Heart right ventricle (tissue), 16 donors: ENCODE measurements around the gene TMEM184A. TPM values are rescaled to one million over a fixed set of nuclear protein-coding genes. Genes with fewer than 3 reads are reported as not detected.
A peak's percentile ranks its signal among the peaks of the same experiment; 100 is the strongest.

ENCODE experiments used
- ATAC-seq, 8 donors: fragments of 200-7000 bp; cut with Tn5 transposase; one replicate each; pipeline ENCODE4 v1.9.1; 2020; ENCODE audit warnings: mild to moderate bottlenecking in 8 of 8, moderate library complexity in 8 of 8, moderate number of reproducible peaks in 1 of 8
- DNase-seq, 2 donors: peaks; one replicate each; pipeline ENCODE4 v3.0.0-alpha.2; 2020
- H3K27ac ChIP-seq, 10 donors: fragments of 200-600 bp; sonication (generic) in 2 of 10; one replicate each; pipeline versions ENCODE4 v1.5.0 to v1.8.0; 2020 to 2022; ENCODE audit warnings: mild to moderate bottlenecking in 3 of 10
- H3K27me3 ChIP-seq, 7 donors: fragments of 200-600 bp; one replicate each; pipeline ENCODE4 v1.8.0; 2021 to 2022; ENCODE audit warnings: mild to moderate bottlenecking in 2 of 7
- H3K36me3 ChIP-seq, 9 donors: fragments of 200-600 bp; sonication (generic) in 1 of 9; one replicate each; pipeline versions ENCODE4 v1.5.0 to v1.8.0; 2020 to 2022; ENCODE audit warnings: mild to moderate bottlenecking in 2 of 9
- H3K4me1 ChIP-seq, 9 donors: fragments of 200-600 bp; sonication (generic) in 1 of 9; one replicate each; pipeline versions ENCODE4 v1.5.0 to v1.8.0; 2020 to 2022; ENCODE audit warnings: mild to moderate bottlenecking in 4 of 9
- H3K4me3 ChIP-seq, 10 donors: fragments of 200-600 bp; sonication (generic) in 2 of 10; one replicate each; pipeline versions ENCODE4 v1.5.0 to v1.8.0; 2020 to 2022; ENCODE audit warnings: mild to moderate bottlenecking in 7 of 10, moderate library complexity in 2 of 10
- H3K9me3 ChIP-seq, 11 donors: fragments of 200-600 bp in 10 of 11; sonication (generic) in 2 of 11; one replicate each; pipeline versions ENCODE4 v1.5.0 to v1.8.0; 2013 to 2022; ENCODE audit warnings: mild to moderate bottlenecking in 2 of 11, control low read depth in 1 of 11, moderate library complexity in 1 of 11
- CTCF ChIP-seq, 9 donors: fragments of 200-600 bp; sonication (generic) in 2 of 9; IDR thresholded peaks; one replicate each; pipeline versions ENCODE4 v1.5.0 to v1.8.0; 2021 to 2022; ENCODE audit warnings: antibody characterized with exemption in 9 of 9, mild to moderate bottlenecking in 5 of 9, moderate library complexity in 1 of 9
- WGBS, 2 donors: extraction: QIAGEN DNeasy Blood & Tissue Kit; methylation state at CpG; one replicate each; pipeline ENCODE4 v1.1.7; 2013; ENCODE audit warnings: inconsistent platforms in 1 of 2; 5-methylcytosine and 5-hydroxymethylcytosine counted together
- intact Hi-C, 10 donors: fragments of 100-400 bp; cut with DNase I; formaldehyde crosslinking; loops; one replicate each; pipeline versions ENCODE4 v1.11.1 to v1.14.2; 2022
- polyA plus RNA-seq, 2 donors: library from polyadenylated mRNA; stranded (reverse); fragments of 200-250 nt; gene quantifications; one replicate each; pipeline ENCODE4 v1.2.3, GENCODE V29; 2013
- total RNA-seq, 10 donors: library from RNA; stranded (reverse); fragmentation: NEBNext Ultra II Directional in 3 of 10; extraction: Animal tissue kit (Norgen Biotek cat#: 25700) in 3 of 10; gene quantifications; one replicate each; pipeline versions ENCODE4 v1.2.1 to v1.2.4, GENCODE V29; 2021 to 2023
- donor health status: Arrhythmogenic right ventricular cardiomyopathy.
- donor health status: ischemic (EF 13 %, LVEDD 7.1; RV severe dilation, severe dysfunction).
- donor health status: healthy with polysubstance abuse.
- donor health status: DM: no; HTN: yes; CAD: no.
- donor health status: DM: no; HTN: no; CAD: no.
- donor health status: ischemic (EF 25% LVEDD 6.9; RV normal size, moderate dysfunction).
- donor health status: ischemic (EF 25% LVEDD 5.7; RV mildly dilated, moderate dysfunction).
- donor health status: healthy.
- donor health status: DM: yes; HTN: yes; CAD: no.
- donor health status: Ischemic cardiomyopathy.
- donor health status: ischemic (EF 35%, LVEDD 5.7; RV mildly dilated, moderate dysfunction).
- donor health status: nonischemic (EF 11% LVEDD 7.7; RV severe dilation, severe dysfunction).
- donor health status: DM: yes; HTN: yes; CAD: no.
- donor health status: PGD.
- donor health status: ischemic (EF 29% LVEDD 5.4; RV normal size, mild dysfunction).
- donor health status: nonischemic (EF 23%, LVEDD 6.1; RV moderate dilation, normal function).

The TMEM184A gene
- total and polyA plus RNA-seq, 12 donors = 0.09 to 1.2 (median 0.51) TPM

- peak overlapping the region in 2 of 10 donors; percentile 4 to 12 for H3K27ac ChIP-seq
- 81 to 83% methylated on average over 38 of the region's 38 CpGs for WGBS, 2 donors
- peak; percentile 36 to 51 for DNase-seq
Observed at GRCh38 chr7:1542841-1543747, 12.9 kb downstream of the TMEM184A start.

GRCh38 chr7:1542329-1542728, 13.7 kb downstream of the TMEM184A start:
- H3K4me3 ChIP-seq = no peak overlapping the region
- no peaks in the 10 kb centered on the region for H3K9me3 ChIP-seq
- intact Hi-C loops = no loop called here
- no peak for ATAC-seq
- H3K27me3 ChIP-seq = no peaks in the 10 kb centered on the region
- H3K4me1 ChIP-seq = peaks cover 13 to 56% (median 25%) of the 10 kb centered on the region in 9 donors
- DNase-seq = peak in 1 of 2 donors; percentile 14
- 92 to 93% methylated on average over 21 of the region's 21 CpGs for WGBS, 2 donors
- H3K27ac ChIP-seq = peak overlapping the region in 2 of 10 donors; percentile 4 to 31
- H3K36me3 ChIP-seq = peaks cover 0 to 65% (median 23%) of the 10 kb centered on the region in 9 donors
- TF ChIP-seq CTCF (IDR thresholded peaks at IDR 0.05) = no peak

More at GRCh38 chr7:1542841-1543747, 12.9 kb downstream of the TMEM184A start:
- H3K9me3 ChIP-seq = no peaks in the 10 kb centered on the region
- no peaks in the 10 kb centered on the region for H3K27me3 ChIP-seq
- H3K36me3 ChIP-seq = peaks cover 0 to 64% (median 23%) of the 10 kb centered on the region in 9 donors
- no peak for ATAC-seq
- TF ChIP-seq CTCF (IDR thresholded peaks at IDR 0.05) = no peak
- no peak overlapping the region for H3K4me3 ChIP-seq
- intact Hi-C loops = no loop called here
- H3K4me1 ChIP-seq = peaks cover 8 to 48% (median 22%) of the 10 kb centered on the region in 9 donors

- peak in 1 of 2 donors; percentile 14 for DNase-seq
- WGBS, 2 donors = 90 to 93% methylated on average over 31 to 33 of the region's 33 CpGs
- Histone ChIP-seq H3K27me3 (no peaks in the 10 kb centered on the region), H3K9me3 (no peaks in the 10 kb centered on the region), H3K4me3 (no peak overlapping the region), H3K27ac (peak overlapping the region in 1 of 10 donors; percentile 31), H3K36me3 (peaks cover 0 to 65% (median 23%) of the 10 kb centered on the region in 9 donors), H3K4me1 (peaks cover 18 to 60% (median 30%) of the 10 kb centered on the region in 9 donors)
- intact Hi-C loops = no loop called here
- TF ChIP-seq CTCF (IDR thresholded peaks at IDR 0.05) = no peak
- ATAC-seq = no peak
Observed at GRCh38 chr7:1541431-1542162, 14.4 kb downstream of the TMEM184A start.

GRCh38 chr7:1540776-1541271, 15.2 kb downstream of the TMEM184A start:
- 87 to 90% methylated on average over 31 of the region's 31 CpGs for WGBS, 2 donors
- no peak overlapping the region for H3K27ac ChIP-seq
- H3K9me3 ChIP-seq = no peaks in the 10 kb centered on the region
- no peaks in the 10 kb centered on the region for H3K27me3 ChIP-seq
- H3K36me3 ChIP-seq = peaks cover 0 to 72% (median 23%) of the 10 kb centered on the region in 9 donors
- no peak for TF ChIP-seq CTCF (IDR thresholded peaks at IDR 0.05)
- ATAC-seq (no peak), DNase-seq (peak in 1 of 2 donors; percentile 13)
- H3K4me1 ChIP-seq = peaks cover 19 to 60% (median 35%) of the 10 kb centered on the region in 9 donors
- intact Hi-C loops = no loop called here
- no peak overlapping the region for H3K4me3 ChIP-seq
